Endothelial cell of umbilical vein (primary cell): ENCODE data around the gene ADCY2.

Source experiments
- EZH2 ChIP-seq: IDR thresholded peaks from 2 replicates; pipeline ENCODE4 v1.6.1; 2012; ENCODE audit warnings: borderline replicate concordance, low read depth, mild to moderate bottlenecking, moderate library complexity, low read length, inconsistent platforms; ENCODE audit not compliant: severe bottlenecking
- GATA2 ChIP-seq: IDR thresholded peaks from 2 replicates; pipeline ENCODE4 v1.7.0; 2011; ENCODE audit warnings: low read depth, mild to moderate bottlenecking, moderate library complexity, mixed read lengths, low read length; ENCODE audit not compliant: insufficient read length, insufficient read depth
- JUN ChIP-seq: IDR thresholded peaks from 2 replicates; pipeline ENCODE4 v1.6.1; 2011; ENCODE audit warnings: borderline replicate concordance, low read depth; ENCODE audit not compliant: insufficient read length, insufficient read depth
- POLR2AphosphoS5 ChIP-seq: IDR thresholded peaks from 2 replicates; pipeline ENCODE4 v1.6.1; 2012; ENCODE audit warnings: low read depth, mild to moderate bottlenecking, control low read depth, low read length, moderate library complexity; ENCODE audit not compliant: insufficient read depth
- TF ChIP-seq, protein P1 (sequence below), 2 donors: IDR thresholded peaks; 1 replicate in 1 of 2; 2 replicates in 1 of 2; pipeline ENCODE4 v1.5.1; 2011; ENCODE audit warnings: low read length in 2 of 2, mild to moderate bottlenecking in 2 of 2, moderate library complexity in 2 of 2, control low read depth in 1 of 2, inconsistent platforms in 1 of 2, low read depth in 1 of 2; ENCODE audit not compliant: insufficient read depth in 1 of 2; ENCODE audit errors: extremely low read depth in 1 of 2
- TF ChIP-seq, protein P2 (sequence below): IDR thresholded peaks from 2 replicates; pipeline ENCODE4 v1.6.1; 2011; ENCODE audit not compliant: insufficient read depth, insufficient read length

- TF ChIP-seq, protein P1, sequence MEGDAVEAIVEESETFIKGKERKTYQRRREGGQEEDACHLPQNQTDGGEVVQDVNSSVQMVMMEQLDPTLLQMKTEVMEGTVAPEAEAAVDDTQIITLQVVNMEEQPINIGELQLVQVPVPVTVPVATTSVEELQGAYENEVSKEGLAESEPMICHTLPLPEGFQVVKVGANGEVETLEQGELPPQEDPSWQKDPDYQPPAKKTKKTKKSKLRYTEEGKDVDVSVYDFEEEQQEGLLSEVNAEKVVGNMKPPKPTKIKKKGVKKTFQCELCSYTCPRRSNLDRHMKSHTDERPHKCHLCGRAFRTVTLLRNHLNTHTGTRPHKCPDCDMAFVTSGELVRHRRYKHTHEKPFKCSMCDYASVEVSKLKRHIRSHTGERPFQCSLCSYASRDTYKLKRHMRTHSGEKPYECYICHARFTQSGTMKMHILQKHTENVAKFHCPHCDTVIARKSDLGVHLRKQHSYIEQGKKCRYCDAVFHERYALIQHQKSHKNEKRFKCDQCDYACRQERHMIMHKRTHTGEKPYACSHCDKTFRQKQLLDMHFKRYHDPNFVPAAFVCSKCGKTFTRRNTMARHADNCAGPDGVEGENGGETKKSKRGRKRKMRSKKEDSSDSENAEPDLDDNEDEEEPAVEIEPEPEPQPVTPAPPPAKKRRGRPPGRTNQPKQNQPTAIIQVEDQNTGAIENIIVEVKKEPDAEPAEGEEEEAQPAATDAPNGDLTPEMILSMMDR (IDR thresholded peaks at IDR 0.05; ENCODE audit: extremely low read depth in 1 of 2, insufficient read depth in 1 of 2, low read depth in 1 of 2, low read length in 2 of 2) = no peak
- no peak for TF ChIP-seq EZH2
- no peak for TF ChIP-seq POLR2AphosphoS5
- no peak for TF ChIP-seq GATA2
- TF ChIP-seq JUN = no peak
- TF ChIP-seq, protein P2, sequence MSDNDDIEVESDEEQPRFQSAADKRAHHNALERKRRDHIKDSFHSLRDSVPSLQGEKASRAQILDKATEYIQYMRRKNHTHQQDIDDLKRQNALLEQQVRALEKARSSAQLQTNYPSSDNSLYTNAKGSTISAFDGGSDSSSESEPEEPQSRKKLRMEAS = no peak
Observed at GRCh38 chr5:7615566-7616061, 219.7 kb downstream of the ADCY2 start.
